ENCODE measurements around the gene STPG3. TPM values are rescaled to one million over a fixed set of nuclear protein-coding genes. Genes with fewer than 3 reads are reported as not detected.

Gene STPG3
- total and polyA plus RNA-seq, 2 of the 13 experiments (the other 11 are each of a cell fraction or from before 2014, with no cell fraction given) = not detected

DNA sequence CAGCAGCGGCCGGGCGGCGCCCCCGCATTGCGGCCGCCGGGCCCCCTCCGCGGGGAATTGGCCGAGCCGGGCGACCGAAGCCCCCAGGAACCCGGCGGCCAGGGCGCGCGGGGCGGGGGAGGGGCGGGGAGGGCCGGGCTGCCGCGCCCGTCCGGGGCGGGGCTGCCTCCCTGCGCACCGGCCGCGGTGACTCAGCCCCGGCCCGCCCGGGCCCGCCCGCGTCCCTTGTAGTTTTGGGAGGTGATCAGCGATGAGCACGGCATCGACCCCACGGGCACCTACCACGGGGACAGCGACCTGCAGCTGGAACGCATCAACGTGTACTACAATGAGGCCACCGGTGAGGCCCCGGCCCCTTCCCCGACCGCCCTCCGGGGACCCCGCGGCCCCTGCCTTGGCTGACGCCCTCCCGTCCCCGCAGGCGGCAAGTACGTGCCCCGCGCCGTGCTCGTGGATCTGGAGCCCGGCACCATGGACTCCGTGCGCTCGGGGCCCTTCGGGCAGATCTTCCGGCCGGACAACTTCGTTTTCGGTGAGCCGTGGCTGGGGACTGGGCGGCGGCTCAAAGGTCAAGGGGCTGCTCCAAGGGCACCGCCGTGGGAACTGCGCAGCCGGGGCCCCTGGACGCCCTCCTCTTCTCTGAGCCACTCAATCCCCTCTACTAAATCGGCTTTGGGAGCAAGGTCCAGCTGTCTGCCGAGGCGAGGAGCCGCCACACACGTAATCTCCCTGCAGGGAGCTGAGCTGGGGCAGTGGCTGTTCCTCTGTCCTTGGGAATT, 9.4 kb upstream of the STPG3 start (continued):
- TF ChIP-seq, protein P1, sequence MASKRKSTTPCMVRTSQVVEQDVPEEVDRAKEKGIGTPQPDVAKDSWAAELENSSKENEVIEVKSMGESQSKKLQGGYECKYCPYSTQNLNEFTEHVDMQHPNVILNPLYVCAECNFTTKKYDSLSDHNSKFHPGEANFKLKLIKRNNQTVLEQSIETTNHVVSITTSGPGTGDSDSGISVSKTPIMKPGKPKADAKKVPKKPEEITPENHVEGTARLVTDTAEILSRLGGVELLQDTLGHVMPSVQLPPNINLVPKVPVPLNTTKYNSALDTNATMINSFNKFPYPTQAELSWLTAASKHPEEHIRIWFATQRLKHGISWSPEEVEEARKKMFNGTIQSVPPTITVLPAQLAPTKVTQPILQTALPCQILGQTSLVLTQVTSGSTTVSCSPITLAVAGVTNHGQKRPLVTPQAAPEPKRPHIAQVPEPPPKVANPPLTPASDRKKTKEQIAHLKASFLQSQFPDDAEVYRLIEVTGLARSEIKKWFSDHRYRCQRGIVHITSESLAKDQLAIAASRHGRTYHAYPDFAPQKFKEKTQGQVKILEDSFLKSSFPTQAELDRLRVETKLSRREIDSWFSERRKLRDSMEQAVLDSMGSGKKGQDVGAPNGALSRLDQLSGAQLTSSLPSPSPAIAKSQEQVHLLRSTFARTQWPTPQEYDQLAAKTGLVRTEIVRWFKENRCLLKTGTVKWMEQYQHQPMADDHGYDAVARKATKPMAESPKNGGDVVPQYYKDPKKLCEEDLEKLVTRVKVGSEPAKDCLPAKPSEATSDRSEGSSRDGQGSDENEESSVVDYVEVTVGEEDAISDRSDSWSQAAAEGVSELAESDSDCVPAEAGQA (IDR thresholded peaks at IDR 0.05; ENCODE audit: low read depth) = no peak
- TF ChIP-seq, protein P1 (CRISPR knock-in tag; IDR thresholded peaks at IDR 0.05; ENCODE audit: borderline replicate concordance) = no peak
- TF ChIP-seq MAF1 (CRISPR knock-in tag; IDR thresholded peaks at IDR 0.05; ENCODE audit: borderline replicate concordance) (no peak), RFX3 (CRISPR knock-in tag; IDR thresholded peaks at IDR 0.05) (no peak), HOXA9 (CRISPR knock-in tag; IDR thresholded peaks at IDR 0.05; ENCODE audit: borderline replicate concordance) (0 out of 2 replicates have a peak, but pooled peaks have one; percentile 9), CCDC6 (CRISPR knock-in tag; IDR thresholded peaks at IDR 0.05) (no peak)
- TF ChIP-seq, protein P2, sequence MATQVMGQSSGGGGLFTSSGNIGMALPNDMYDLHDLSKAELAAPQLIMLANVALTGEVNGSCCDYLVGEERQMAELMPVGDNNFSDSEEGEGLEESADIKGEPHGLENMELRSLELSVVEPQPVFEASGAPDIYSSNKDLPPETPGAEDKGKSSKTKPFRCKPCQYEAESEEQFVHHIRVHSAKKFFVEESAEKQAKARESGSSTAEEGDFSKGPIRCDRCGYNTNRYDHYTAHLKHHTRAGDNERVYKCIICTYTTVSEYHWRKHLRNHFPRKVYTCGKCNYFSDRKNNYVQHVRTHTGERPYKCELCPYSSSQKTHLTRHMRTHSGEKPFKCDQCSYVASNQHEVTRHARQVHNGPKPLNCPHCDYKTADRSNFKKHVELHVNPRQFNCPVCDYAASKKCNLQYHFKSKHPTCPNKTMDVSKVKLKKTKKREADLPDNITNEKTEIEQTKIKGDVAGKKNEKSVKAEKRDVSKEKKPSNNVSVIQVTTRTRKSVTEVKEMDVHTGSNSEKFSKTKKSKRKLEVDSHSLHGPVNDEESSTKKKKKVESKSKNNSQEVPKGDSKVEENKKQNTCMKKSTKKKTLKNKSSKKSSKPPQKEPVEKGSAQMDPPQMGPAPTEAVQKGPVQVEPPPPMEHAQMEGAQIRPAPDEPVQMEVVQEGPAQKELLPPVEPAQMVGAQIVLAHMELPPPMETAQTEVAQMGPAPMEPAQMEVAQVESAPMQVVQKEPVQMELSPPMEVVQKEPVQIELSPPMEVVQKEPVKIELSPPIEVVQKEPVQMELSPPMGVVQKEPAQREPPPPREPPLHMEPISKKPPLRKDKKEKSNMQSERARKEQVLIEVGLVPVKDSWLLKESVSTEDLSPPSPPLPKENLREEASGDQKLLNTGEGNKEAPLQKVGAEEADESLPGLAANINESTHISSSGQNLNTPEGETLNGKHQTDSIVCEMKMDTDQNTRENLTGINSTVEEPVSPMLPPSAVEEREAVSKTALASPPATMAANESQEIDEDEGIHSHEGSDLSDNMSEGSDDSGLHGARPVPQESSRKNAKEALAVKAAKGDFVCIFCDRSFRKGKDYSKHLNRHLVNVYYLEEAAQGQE (IDR thresholded peaks at IDR 0.05; ENCODE audit: borderline replicate concordance in 1 of 2, low read depth in 1 of 2, low read length in 2 of 2) = no peak
- TF ChIP-seq, protein P3, sequence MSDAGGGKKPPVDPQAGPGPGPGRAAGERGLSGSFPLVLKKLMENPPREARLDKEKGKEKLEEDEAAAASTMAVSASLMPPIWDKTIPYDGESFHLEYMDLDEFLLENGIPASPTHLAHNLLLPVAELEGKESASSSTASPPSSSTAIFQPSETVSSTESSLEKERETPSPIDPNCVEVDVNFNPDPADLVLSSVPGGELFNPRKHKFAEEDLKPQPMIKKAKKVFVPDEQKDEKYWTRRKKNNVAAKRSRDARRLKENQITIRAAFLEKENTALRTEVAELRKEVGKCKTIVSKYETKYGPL (CRISPR knock-in tag; IDR thresholded peaks at IDR 0.05) = no peak
- TF ChIP-seq, protein P4, sequence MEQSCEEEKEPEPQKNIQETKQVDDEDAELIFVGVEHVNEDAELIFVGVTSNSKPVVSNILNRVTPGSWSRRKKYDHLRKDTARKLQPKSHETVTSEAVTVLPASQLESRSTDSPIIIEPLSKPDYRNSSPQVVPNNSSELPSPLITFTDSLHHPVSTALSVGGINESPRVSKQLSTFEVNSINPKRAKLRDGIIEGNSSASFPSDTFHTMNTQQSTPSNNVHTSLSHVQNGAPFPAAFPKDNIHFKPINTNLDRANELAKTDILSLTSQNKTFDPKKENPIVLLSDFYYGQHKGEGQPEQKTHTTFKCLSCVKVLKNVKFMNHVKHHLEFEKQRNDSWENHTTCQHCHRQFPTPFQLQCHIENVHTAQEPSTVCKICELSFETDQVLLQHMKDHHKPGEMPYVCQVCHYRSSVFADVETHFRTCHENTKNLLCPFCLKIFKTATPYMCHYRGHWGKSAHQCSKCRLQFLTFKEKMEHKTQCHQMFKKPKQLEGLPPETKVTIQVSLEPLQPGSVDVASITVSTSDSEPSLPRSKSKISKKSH (CRISPR knock-in tag; IDR thresholded peaks at IDR 0.05; ENCODE audit: borderline replicate concordance) = no peak
- TF ChIP-seq, protein P5, sequence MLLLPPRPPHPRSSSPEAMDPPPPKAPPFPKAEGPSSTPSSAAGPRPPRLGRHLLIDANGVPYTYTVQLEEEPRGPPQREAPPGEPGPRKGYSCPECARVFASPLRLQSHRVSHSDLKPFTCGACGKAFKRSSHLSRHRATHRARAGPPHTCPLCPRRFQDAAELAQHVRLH (CRISPR knock-in tag; IDR thresholded peaks at IDR 0.05; ENCODE audit: borderline replicate concordance, low read depth) = 0 out of 2 replicates have a peak, but pooled peaks have one; percentile 21
- TF ChIP-seq, protein P6, sequence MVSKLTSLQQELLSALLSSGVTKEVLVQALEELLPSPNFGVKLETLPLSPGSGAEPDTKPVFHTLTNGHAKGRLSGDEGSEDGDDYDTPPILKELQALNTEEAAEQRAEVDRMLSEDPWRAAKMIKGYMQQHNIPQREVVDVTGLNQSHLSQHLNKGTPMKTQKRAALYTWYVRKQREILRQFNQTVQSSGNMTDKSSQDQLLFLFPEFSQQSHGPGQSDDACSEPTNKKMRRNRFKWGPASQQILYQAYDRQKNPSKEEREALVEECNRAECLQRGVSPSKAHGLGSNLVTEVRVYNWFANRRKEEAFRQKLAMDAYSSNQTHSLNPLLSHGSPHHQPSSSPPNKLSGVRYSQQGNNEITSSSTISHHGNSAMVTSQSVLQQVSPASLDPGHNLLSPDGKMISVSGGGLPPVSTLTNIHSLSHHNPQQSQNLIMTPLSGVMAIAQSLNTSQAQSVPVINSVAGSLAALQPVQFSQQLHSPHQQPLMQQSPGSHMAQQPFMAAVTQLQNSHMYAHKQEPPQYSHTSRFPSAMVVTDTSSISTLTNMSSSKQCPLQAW (CRISPR knock-in tag; IDR thresholded peaks at IDR 0.05) = no peak; the same call in 1 of the 2 replicates

Measured in HepG2 (cell line).